Measurements from ENCODE around the gene HLTF. TPM values are rescaled to one million over a fixed set of nuclear protein-coding genes. Genes with fewer than 3 reads are reported as not detected.
A peak's percentile ranks its signal among the peaks of the same experiment; 100 is the strongest.
"Not testable (repeated sequence)": the region's sequence is repeated elsewhere in the genome, so short reads cannot be mapped to it uniquely, and the experiment has no call there.

HLTF gene
- total RNA-seq, 1 experiment from 2014 or later = 43.6 TPM

DNA sequence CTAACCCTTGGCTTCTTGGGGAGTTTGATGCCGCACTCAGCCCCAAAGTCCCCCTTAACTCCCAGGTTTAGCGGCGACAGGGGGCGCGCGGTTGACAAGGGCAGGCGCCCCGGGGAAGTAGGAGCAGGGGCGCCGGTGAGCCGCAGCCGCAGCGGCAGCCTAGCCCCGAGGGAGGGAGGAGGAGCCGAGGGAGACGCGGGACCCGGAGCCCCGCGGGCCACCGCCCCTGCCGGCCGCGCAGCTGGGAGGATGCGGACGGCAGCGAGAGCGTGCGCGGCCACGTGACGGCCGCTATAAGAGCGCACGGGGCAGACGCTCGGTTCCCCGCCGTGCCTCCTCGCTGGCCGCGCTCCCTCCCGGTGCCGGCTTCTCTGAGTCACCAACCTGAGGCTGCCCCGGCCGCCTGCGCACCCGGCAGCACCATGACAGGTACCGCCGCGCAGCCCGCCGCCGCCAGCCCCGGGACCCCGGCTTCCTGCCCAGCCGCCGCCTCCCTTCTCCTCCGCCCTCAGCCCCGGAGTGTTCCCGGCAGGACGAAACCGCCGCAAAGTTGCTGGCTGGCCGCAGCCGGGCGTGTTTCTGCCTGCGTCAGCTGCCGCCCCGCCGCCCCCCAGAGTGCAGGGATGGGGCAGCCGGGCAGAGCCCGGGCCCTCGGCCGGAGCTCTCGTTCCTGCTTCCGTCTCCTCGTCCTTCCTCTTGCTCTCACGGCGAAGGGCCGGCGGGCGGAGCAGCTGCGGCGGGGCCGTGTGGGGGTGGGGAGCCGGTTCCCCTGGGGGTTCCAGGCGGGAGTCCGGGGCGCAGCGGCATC, 94.9 kb downstream of the HLTF start, which contains the start of gene GYG1:
TSS of gene GYG1 (plus strand) at position 322 of the 808 bp plus-strand sequence. CDS start at position 423, 101 bp downstream.
- peak; percentile 92 for DNase-seq (ENCODE audit: low read depth)

GRCh38 chr3:148990236-148990635, 96.1 kb downstream of the HLTF start:
- no peak for DNase-seq (ENCODE audit: low read depth)

DNA sequence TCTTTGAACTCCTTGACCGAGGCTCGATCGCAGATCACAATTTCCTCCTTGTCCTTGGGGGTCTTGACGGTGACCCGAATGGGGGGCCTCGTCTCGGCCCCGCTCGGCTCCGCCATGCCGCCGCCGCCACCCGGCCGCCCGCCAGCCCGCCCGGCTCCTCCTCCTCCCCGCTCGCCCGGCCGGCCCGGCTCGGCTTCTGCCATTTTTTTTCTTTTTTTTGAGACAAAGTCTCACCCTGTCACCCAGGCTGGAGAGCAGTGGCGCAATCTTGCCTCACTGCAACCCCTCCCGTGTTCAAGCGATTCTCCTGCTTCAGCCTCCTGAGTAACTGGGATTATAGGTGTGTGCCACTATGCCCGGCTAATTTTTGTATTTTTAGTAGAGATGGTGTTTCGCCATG, 98.8 kb downstream of the HLTF start:
- not testable (repeated sequence) for DNase-seq (ENCODE audit: low read depth)

- no peak for DNase-seq (ENCODE audit: low read depth)
Observed at GRCh38 chr3:148981273-148981672, 105.1 kb downstream of the HLTF start.

Other genes starting within 250 kb of the HLTF start
- gene CPA3, start 221.2 kb downstream of the HLTF start, total RNA-seq (2014; rRNA removed; shearing (Covaris generic)) = not detected in 2 replicates
- 19.9 and 33.4 TPM in 2 replicates for gene GYG1, start 95.0 kb downstream of the HLTF start, total RNA-seq (2014; rRNA removed; shearing (Covaris generic))
- gene HPS3, start 43.1 kb upstream of the HLTF start, total RNA-seq (2014; rRNA removed; shearing (Covaris generic)) = 19.1 and 19.5 TPM in 2 replicates
- gene CP, start 135.3 kb upstream of the HLTF start, total RNA-seq (2014; rRNA removed; shearing (Covaris generic)) = not detected in 2 replicates
- gene TM4SF18, start 247.1 kb upstream of the HLTF start, total RNA-seq (2014; rRNA removed; shearing (Covaris generic)) = 0.23 TPM in 1 of 2 replicates, not detected in the other

Measured in Daoy (cell line).